Tibial nerve (tissue), 4 donors: ENCODE measurements around the gene TRMU. TPM values are rescaled to one million over a fixed set of nuclear protein-coding genes. Genes with fewer than 3 reads are reported as not detected.

Experiments used
- DNase-seq, 2 donors: peaks; one replicate each; pipeline ENCODE4 v3.0.0-alpha.2; 2019; ENCODE audit warnings: low spot score in 2 of 2
- H3K27ac ChIP-seq, 4 donors: fragments of 200-600 bp; sonication (generic) in 3 of 4; one replicate each; pipeline ENCODE4 v1.5.1; 2017 to 2019; ENCODE audit warnings: mild to moderate bottlenecking in 1 of 4
- H3K27me3 ChIP-seq, 2 donors: fragments of 200-600 bp; sonication (generic) in 1 of 2; one replicate each; pipeline versions ENCODE4 v1.5.1 to v1.6.0; 2017 to 2019
- H3K36me3 ChIP-seq, 3 donors: fragments of 200-600 bp; sonication (generic); one replicate each; pipeline ENCODE4 v1.5.1; 2018 to 2019
- H3K4me1 ChIP-seq, 4 donors: fragments of 200-600 bp; sonication (generic) in 3 of 4; one replicate each; pipeline ENCODE4 v1.5.1; 2017 to 2019
- H3K4me3 ChIP-seq, 4 donors: fragments of 200-600 bp; sonication (generic) in 3 of 4; one replicate each; pipeline ENCODE4 v1.5.1; 2017 to 2019; ENCODE audit warnings: mild to moderate bottlenecking in 1 of 4, moderate library complexity in 1 of 4
- H3K9me3 ChIP-seq, 4 donors: fragments of 200-600 bp; sonication (generic) in 3 of 4; one replicate each; pipeline ENCODE4 v1.5.1; 2017 to 2019
- EP300 ChIP-seq, 2 donors: sonication (generic); formaldehyde crosslinking; IDR thresholded peaks; one replicate each; pipeline ENCODE4 v1.6.1; 2017; ENCODE audit warnings: antibody characterized with exemption in 2 of 2, mild to moderate bottlenecking in 1 of 2
- POLR2A ChIP-seq, 2 donors: fragments of 450-650 bp; IDR thresholded peaks; one replicate each; pipeline ENCODE4 v1.6.1; 2017; ENCODE audit warnings: antibody characterized with exemption in 2 of 2, mild to moderate bottlenecking in 2 of 2, moderate library complexity in 2 of 2
- WGBS, 2 donors: methylation state at CpG; one replicate each; pipeline ENCODE4 v1.1.5; 2018; 5-methylcytosine and 5-hydroxymethylcytosine counted together
- total RNA-seq, 4 donors: library from RNA; depleted of rRNA; stranded (reverse); fragments of >200 nt; gene quantifications; one replicate each; pipeline ENCODE4 v1.1.0, GENCODE V29; 2016
- TF ChIP-seq, protein P1 (sequence below), 5 experiments: fragments of 200-600 bp in 3 of 5; fragments of 450-650 bp in 2 of 5; sonication (generic) in 3 of 5; IDR thresholded peaks; one replicate each; pipeline ENCODE4 v1.5.1; 2016 to 2019; ENCODE audit warnings: antibody characterized with exemption in 5 of 5, mild to moderate bottlenecking in 3 of 5, moderate library complexity in 2 of 5

TRMU gene
- total RNA-seq, 4 donors from 2014 or later, result 50.0 to 85.3 (median 64.5) TPM

DNA sequence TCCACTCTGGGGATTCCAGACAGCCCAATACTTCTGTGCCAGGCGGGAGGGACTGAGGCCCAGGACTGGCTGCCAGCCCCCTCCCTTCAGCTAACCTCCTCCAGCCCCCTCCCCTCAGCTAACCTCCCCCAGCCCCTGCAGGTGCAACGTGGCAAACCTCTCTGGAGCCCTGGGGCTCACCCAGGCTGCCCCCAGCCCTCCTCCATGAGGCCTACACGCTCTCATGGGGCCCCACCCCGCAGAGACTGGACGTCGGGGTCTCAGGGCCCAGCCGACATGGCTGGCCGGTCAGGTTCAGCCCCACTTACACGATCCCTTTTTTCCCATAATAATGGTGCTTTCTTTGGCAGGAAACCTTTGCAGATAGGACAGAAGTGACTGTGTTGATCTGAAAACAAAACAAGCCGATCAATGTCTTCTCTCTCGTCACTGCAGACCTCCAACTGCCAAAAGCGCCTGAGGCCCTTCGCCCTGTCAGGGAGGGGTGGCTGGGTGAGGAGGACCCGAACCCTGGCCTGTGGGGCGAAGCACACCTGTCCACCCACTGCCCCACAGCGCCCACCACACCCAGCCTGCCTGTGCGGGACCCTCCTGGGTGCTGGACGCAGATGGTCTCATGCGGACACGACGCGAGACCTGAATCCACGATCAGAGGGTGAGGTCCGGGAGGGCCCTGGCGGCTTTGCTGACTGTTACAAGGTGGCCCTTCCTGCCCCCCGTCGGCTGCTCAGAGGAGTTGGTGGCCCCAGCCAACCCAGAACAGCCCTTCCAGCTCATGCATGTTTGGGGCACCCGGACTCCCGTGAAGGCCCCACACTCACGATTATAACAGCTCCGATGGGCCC, 33.6 kb downstream of the TRMU start:
- no peak overlapping the region for H3K27ac ChIP-seq
- DNase-seq, result no peak
- H3K27me3 ChIP-seq, result peaks cover 0 to 33% of the 10 kb centered on the region in 2 donors
- H3K36me3 ChIP-seq, result no peaks in the 10 kb centered on the region
- H3K4me1 ChIP-seq, result peaks cover 0 to 4% (median 2%) of the 10 kb centered on the region in 4 donors
- TF ChIP-seq EP300 (IDR thresholded peaks at IDR 0.05), result no peak
- TF ChIP-seq, protein P1, sequence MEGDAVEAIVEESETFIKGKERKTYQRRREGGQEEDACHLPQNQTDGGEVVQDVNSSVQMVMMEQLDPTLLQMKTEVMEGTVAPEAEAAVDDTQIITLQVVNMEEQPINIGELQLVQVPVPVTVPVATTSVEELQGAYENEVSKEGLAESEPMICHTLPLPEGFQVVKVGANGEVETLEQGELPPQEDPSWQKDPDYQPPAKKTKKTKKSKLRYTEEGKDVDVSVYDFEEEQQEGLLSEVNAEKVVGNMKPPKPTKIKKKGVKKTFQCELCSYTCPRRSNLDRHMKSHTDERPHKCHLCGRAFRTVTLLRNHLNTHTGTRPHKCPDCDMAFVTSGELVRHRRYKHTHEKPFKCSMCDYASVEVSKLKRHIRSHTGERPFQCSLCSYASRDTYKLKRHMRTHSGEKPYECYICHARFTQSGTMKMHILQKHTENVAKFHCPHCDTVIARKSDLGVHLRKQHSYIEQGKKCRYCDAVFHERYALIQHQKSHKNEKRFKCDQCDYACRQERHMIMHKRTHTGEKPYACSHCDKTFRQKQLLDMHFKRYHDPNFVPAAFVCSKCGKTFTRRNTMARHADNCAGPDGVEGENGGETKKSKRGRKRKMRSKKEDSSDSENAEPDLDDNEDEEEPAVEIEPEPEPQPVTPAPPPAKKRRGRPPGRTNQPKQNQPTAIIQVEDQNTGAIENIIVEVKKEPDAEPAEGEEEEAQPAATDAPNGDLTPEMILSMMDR (IDR thresholded peaks at IDR 0.05), result no peak
- TF ChIP-seq POLR2A (IDR thresholded peaks at IDR 0.05), result no peak
- H3K9me3 ChIP-seq, result no peaks in the 10 kb centered on the region
- H3K4me3 ChIP-seq, result no peak overlapping the region
- 80 to 83% methylated on average over 23 to 25 of the region's 31 CpGs for WGBS, 2 donors

DNA sequence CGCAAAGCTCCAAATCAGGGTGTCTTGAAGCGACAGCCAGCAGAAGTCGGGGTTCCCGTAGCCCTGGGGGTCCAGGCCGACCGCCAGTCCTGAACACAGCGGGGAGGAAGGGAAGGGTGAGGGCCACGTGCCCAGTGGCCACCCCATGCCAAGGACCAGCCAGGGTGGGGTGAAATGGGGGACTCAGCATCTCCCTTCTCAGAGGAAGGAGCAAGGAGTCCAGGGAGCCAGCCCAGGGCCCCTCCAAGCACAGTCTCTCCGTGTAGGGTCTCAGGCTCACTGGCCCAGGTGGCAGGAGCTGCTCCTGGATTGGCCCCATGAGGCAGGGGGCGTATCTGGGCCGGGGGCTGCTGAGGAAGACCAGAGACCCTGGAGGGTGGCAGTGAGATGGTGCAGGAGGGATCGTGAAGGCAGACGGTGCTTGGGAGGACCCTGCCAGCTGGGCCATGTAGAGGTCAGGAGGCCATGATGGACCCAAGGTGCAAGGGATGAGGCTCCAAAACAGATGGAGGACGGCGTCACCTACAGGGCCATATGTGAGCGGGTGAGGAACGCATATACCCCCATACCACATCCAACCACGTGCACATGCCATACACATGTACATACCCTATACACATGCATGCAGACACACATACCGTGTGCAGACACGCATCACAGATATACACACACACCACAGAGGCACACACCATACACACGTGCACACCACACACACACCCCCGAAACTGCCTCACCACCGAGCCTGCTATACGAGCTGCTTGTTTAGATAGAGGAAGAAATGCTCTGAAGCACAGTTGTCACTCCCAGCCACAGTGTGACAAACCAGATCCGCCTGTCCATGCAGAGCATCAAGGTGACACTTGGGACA, 34.4 kb downstream of the TRMU start:
- TF ChIP-seq, protein P1 (IDR thresholded peaks at IDR 0.05), result no peak
- TF ChIP-seq POLR2A (IDR thresholded peaks at IDR 0.05) (no peak), EP300 (IDR thresholded peaks at IDR 0.05) (no peak)
- 78 to 80% methylated on average over 24 to 25 of the region's 25 CpGs for WGBS, 2 donors
- no peaks in the 10 kb centered on the region for H3K36me3 ChIP-seq
- no peak overlapping the region for H3K27ac ChIP-seq
- no peak for DNase-seq
- no peak overlapping the region for H3K4me3 ChIP-seq
- H3K27me3 ChIP-seq, result peaks cover 0 to 25% of the 10 kb centered on the region in 2 donors
- peaks cover 0 to 4% (median 2%) of the 10 kb centered on the region in 4 donors for H3K4me1 ChIP-seq
- peaks cover 0 to 5% (median 0%) of the 10 kb centered on the region in 4 donors for H3K9me3 ChIP-seq

DNA sequence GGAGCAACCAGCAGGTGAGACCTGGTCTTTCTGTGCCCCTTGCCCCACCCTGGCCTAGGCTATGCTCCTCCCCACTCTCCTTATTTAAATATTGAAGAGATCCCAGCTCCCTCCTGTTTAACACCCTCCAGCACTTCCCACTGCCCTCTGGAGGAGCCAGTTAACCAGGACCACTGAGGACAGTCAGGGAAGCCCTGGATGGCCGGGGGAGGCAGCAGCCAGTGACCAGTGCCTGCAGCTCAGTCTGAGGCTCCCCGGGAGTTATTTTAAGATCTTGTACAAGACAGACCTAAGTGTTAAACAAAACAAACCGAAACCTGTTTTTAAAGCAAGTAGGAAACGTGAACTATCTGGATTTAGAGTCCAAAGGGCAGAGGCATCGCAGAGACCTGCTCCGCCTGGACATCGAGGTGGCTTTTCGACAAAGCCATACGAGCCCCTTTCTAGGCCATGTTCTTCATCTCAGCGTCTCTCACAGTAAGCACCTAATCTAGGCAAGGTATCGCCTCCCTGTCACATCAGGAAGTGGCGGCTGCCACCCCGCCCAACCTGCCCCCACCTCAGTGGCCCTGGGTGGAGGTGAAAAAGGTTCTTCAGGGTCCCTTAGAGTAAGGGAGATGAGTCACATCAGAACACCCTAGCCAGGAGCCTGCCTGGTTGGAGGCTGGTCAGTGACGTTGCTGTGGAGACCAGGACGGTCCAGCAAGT, 35.2 kb downstream of the TRMU start:
- no peak for TF ChIP-seq EP300 (IDR thresholded peaks at IDR 0.05)
- TF ChIP-seq, protein P1 (IDR thresholded peaks at IDR 0.05), result no peak
- no peak for TF ChIP-seq POLR2A (IDR thresholded peaks at IDR 0.05)
- 78 to 84% methylated on average over 15 of the region's 15 CpGs for WGBS, 2 donors
- Histone ChIP-seq H3K4me3 (no peak overlapping the region), H3K9me3 (peaks cover 0 to 12% (median 0%) of the 10 kb centered on the region in 4 donors), H3K27ac (no peak overlapping the region), H3K27me3 (peaks cover 0 to 18% of the 10 kb centered on the region in 2 donors), H3K36me3 (no peaks in the 10 kb centered on the region), H3K4me1 (peaks cover 0 to 4% (median 2%) of the 10 kb centered on the region in 4 donors)
- DNase-seq, result no peak

DNA sequence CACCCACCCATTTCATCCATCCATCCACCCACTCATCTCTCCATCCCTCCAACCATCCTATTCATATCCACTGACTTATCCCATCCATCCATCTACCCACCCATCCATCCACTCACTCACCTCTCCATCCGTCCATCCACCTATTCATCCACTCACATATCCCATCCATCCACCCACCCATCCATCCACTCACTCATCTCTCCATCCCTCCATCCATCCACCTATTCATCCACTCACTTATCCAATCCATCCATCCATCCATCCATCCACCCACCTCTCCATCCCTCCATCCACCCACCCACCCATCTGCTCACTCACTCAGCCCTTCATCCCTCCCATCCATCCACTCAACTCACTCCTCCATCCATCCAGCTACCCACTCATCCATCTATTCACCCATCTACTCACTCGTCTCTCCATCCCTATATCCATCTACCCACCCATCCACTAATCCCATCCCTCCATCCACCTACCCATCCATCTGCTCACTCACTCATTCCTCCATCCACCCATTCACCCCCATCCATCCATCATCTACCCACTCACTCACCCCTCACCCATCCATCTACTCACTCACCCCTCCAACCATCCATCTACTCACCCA, 36.2 kb downstream of the TRMU start:
- 84 to 86% methylated on average over 2 of the region's 2 CpGs for WGBS, 2 donors
- no peak overlapping the region for H3K27ac ChIP-seq

More for the DNA sequence above, 36.2 kb downstream of the TRMU start:
- Histone ChIP-seq H3K4me3 (no peak overlapping the region), H3K27me3 (peaks cover 0 to 13% of the 10 kb centered on the region in 2 donors), H3K9me3 (peaks cover 0 to 21% (median 0%) of the 10 kb centered on the region in 4 donors), H3K36me3 (no peaks in the 10 kb centered on the region), H3K4me1 (peaks cover 0 to 4% (median 2%) of the 10 kb centered on the region in 4 donors)
- TF ChIP-seq, protein P1 (IDR thresholded peaks at IDR 0.05), result no peak
- TF ChIP-seq EP300 (IDR thresholded peaks at IDR 0.05) (no peak), POLR2A (IDR thresholded peaks at IDR 0.05) (no peak)
- no peak for DNase-seq
